DOHH2 (cell line): ENCODE measurements around the gene SMPD3.

Experiments used
- CTCF ChIP-seq: fragments of 200-600 bp; sonication (generic); IDR thresholded peaks from one replicate; pipeline ENCODE4 v1.5.1; 2014; ENCODE audit warnings: antibody characterized with exemption, mild to moderate bottlenecking, low read depth, low read length; ENCODE audit not compliant: poor library complexity, severe bottlenecking
- EZH2phosphoT487 ChIP-seq: fragments of 200-600 bp; sonication (generic); IDR thresholded peaks from 2 replicates; pipeline ENCODE4 v1.6.1; 2017; ENCODE audit warnings: borderline replicate concordance, mild to moderate bottlenecking, antibody characterized with exemption, low read length, moderate library complexity, mixed read lengths

- TF ChIP-seq CTCF (no peak), EZH2phosphoT487 (no peak)
Measured at GRCh38 chr16:68459457-68459856, 11.1 kb upstream of the SMPD3 start.
